Esophagus muscularis mucosa (tissue), 4 donors: ENCODE results near the gene CYBA. TPM values are rescaled to one million over a fixed set of nuclear protein-coding genes. Genes with fewer than 3 reads are reported as not detected.
"Not testable (repeated sequence)": the region's sequence is repeated elsewhere in the genome, so short reads cannot be mapped to it uniquely, and the experiment has no call there.

Experiments
- DNase-seq: peaks from one replicate; pipeline ENCODE4 v3.0.0-alpha.2; 2017; ENCODE audit errors: extremely low spot score
- H3K27ac ChIP-seq, 4 donors: fragments of 200-600 bp; sonication (generic); replicated peaks in 1 of 4; 1 replicate in 3 of 4; 2 replicates in 1 of 4; pipeline ENCODE4 v1.5.1; 2016 to 2019; ENCODE audit warnings: mild to moderate bottlenecking in 1 of 4
- H3K27me3 ChIP-seq, 4 donors: fragments of 200-600 bp; sonication (generic); one replicate each; pipeline versions ENCODE4 v1.5.1 to v1.6.0; 2016 to 2019
- H3K36me3 ChIP-seq, 4 donors: fragments of 200-600 bp; sonication (generic); one replicate each; pipeline ENCODE4 v1.5.1; 2016 to 2019
- H3K4me1 ChIP-seq, 4 donors: fragments of 200-600 bp; sonication (generic); one replicate each; pipeline ENCODE4 v1.5.1; 2016 to 2019
- H3K4me3 ChIP-seq, 4 donors: fragments of 200-600 bp; sonication (generic); 1 replicate in 2 of 4; 2 replicates in 2 of 4; pipeline ENCODE4 v1.5.1; 2016 to 2019; ENCODE audit warnings: mild to moderate bottlenecking in 4 of 4, moderate library complexity in 1 of 4
- H3K9me3 ChIP-seq, 4 donors: fragments of 200-600 bp; sonication (generic); 1 replicate in 3 of 4; 2 replicates in 1 of 4; pipeline ENCODE4 v1.5.1; 2016 to 2019
- EP300 ChIP-seq: sonication (generic); formaldehyde crosslinking; IDR thresholded peaks from one replicate; pipeline ENCODE4 v1.6.1; 2017; ENCODE audit warnings: antibody characterized with exemption
- POLR2A ChIP-seq: fragments of 450-650 bp; IDR thresholded peaks from one replicate; pipeline ENCODE4 v1.6.1; 2017; ENCODE audit warnings: antibody characterized with exemption, moderate library complexity, mild to moderate bottlenecking, low read depth
- POLR2AphosphoS5 ChIP-seq, 2 donors: sonication (generic); formaldehyde crosslinking; IDR thresholded peaks; one replicate each; pipeline ENCODE4 v1.6.1; 2017; ENCODE audit warnings: antibody characterized with exemption in 2 of 2
- WGBS: methylation state at CpG from one replicate; pipeline ENCODE4 v1.1.5; 2018; 5-methylcytosine and 5-hydroxymethylcytosine counted together
- intact Hi-C: fragments of 100-400 bp; cut with DNase I; formaldehyde crosslinking; loops from one replicate; pipeline ENCODE4 v1.15.1; 2023
- total RNA-seq, 4 donors: library from RNA; depleted of rRNA; stranded (reverse); fragments of >200 nt; gene quantifications; one replicate each; pipeline versions ENCODE4 v1.1.0 to v1.2.1, GENCODE V29; 2016
- TF ChIP-seq, protein P1 (sequence below), 3 experiments: fragments of 200-600 bp in 2 of 3; fragments of 450-650 bp in 1 of 3; sonication (generic) in 2 of 3; IDR thresholded peaks; one replicate each; pipeline ENCODE4 v1.5.1; 2017 to 2019; ENCODE audit warnings: antibody characterized with exemption in 3 of 3, mild to moderate bottlenecking in 2 of 3, moderate library complexity in 1 of 3

The CYBA gene
- total RNA-seq, 4 donors from 2014 or later, result 46.5 to 156 (median 99.2) TPM

DNA sequence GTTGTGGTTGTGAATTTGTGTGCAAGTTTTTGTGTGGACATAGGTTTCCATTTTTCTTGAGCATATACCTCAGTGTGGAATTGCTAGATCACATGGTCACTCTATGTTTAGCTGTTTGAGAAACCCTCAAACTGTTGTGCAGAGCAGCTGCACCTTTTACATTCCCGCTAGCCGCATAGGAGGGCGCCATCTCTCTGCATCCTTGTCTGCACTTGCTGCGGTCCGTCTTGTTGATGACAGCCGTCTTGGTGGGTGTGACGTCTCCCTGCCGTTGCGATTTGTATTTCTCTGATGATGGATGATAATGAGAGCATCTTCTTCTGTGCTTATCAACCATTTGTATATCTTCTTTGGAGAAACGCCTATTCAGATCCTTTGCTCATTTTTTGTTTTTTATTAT is 37.6 kb downstream of the CYBA start:
- no peak for DNase-seq
- Histone ChIP-seq H3K4me1 (peaks cover 0 to 17% (median 10%) of the 10 kb centered on the region in 4 donors), H3K36me3 (peaks cover 28 to 87% (median 67%) of the 10 kb centered on the region in 4 donors), H3K4me3 (no peak overlapping the region), H3K27me3 (no peaks in the 10 kb centered on the region), H3K9me3 (no peaks in the 10 kb centered on the region), H3K27ac (no peak overlapping the region)
- intact Hi-C loops, result no loop called here
- TF ChIP-seq POLR2A, result no peak
- 77% methylated on average over 10 of the region's 10 CpGs for WGBS

DNA sequence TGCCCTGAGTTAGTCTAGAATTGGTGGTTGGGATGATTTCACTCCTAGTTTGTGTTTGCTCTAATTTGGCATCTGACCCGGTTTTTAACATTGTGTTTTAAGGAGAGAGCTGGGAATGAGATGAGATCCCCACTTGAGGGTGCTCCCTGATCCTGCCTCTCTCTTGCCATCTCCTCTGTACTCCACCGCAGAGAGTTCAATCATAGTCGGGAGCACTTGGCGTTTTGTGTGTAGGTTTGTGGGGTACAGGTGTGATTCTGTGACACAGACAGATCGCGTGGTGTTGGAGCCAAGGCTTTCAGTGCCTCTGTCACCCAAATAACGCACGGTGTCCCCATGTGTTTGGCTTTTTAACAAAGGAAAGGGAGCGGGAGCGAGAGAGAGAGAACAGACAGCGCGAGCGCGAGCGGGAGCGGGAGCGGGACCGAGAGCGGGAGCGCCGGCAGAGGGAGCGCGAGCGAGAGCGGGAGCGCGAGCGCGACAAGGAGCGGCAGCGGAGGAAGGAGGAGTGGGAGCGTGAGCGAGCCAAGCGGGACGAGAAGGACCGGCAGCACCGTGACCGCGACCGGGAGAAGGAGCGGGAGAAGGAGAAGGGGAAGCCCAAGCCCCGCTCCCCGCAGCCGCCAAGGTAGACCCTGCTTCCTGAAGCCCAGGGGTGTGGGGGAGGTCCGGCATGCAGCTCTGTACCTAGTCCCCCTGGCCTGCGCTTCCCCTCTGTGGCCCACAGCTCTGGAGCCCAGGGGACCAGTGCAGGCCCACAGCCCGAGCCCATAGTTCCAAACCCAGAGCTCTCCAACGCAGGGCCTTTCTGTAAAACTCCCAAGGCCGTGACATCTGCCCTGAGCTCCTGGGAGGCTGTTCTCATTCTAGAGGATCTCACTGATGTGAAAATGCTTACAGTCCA is 39.7 kb downstream of the CYBA start:
- intact Hi-C loops, result no loop called here
- no peak for DNase-seq
- H3K4me1 ChIP-seq, result peaks cover 0 to 13% (median 7%) of the 10 kb centered on the region in 4 donors
- H3K4me3 ChIP-seq, result no peak overlapping the region
- no peaks in the 10 kb centered on the region for H3K27me3 ChIP-seq
- H3K9me3 ChIP-seq, result no peaks in the 10 kb centered on the region
- peaks cover 29 to 92% (median 68%) of the 10 kb centered on the region in 4 donors for H3K36me3 ChIP-seq
- no peak overlapping the region for H3K27ac ChIP-seq
- TF ChIP-seq EP300 (no peak), POLR2AphosphoS5 (IDR thresholded peaks at IDR 0.05) (no peak), POLR2A (no peak)
- TF ChIP-seq, protein P1, sequence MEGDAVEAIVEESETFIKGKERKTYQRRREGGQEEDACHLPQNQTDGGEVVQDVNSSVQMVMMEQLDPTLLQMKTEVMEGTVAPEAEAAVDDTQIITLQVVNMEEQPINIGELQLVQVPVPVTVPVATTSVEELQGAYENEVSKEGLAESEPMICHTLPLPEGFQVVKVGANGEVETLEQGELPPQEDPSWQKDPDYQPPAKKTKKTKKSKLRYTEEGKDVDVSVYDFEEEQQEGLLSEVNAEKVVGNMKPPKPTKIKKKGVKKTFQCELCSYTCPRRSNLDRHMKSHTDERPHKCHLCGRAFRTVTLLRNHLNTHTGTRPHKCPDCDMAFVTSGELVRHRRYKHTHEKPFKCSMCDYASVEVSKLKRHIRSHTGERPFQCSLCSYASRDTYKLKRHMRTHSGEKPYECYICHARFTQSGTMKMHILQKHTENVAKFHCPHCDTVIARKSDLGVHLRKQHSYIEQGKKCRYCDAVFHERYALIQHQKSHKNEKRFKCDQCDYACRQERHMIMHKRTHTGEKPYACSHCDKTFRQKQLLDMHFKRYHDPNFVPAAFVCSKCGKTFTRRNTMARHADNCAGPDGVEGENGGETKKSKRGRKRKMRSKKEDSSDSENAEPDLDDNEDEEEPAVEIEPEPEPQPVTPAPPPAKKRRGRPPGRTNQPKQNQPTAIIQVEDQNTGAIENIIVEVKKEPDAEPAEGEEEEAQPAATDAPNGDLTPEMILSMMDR (IDR thresholded peaks at IDR 0.05), result no peak
- WGBS, result 75% methylated on average over 49 of the region's 49 CpGs

DNA sequence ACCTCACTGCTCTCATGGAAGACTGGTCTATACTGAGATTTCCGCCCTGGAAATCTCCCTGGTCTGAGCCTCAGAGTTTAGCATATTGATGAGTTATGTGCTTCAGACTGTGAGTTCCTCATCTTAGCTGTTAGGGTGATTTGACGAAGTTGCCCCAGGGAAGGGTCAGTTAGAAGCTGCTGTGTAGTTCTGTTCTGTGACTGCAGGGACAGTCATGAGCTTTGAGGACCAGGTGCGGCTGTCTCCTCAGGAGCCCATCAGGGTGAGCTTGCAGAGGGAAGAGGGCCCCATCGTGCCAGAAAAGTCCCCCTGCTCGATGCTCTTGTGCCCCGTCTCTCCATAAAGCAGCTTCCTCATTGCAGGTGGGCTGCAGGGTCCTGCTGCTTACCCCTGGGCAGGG is 40.8 kb downstream of the CYBA start:
- Histone ChIP-seq H3K4me3 (no peak overlapping the region), H3K9me3 (no peaks in the 10 kb centered on the region), H3K27ac (no peak overlapping the region), H3K36me3 (peaks cover 35 to 92% (median 79%) of the 10 kb centered on the region in 4 donors), H3K27me3 (no peaks in the 10 kb centered on the region), H3K4me1 (peaks cover 0 to 6% (median 3%) of the 10 kb centered on the region in 4 donors)
- TF ChIP-seq, protein P1 (IDR thresholded peaks at IDR 0.05), result no peak
- TF ChIP-seq EP300 (no peak), POLR2AphosphoS5 (IDR thresholded peaks at IDR 0.05) (no peak), POLR2A (no peak)
- 91% methylated on average over 6 of the region's 6 CpGs for WGBS
- intact Hi-C loops, result no loop called here
- no peak for DNase-seq

DNA sequence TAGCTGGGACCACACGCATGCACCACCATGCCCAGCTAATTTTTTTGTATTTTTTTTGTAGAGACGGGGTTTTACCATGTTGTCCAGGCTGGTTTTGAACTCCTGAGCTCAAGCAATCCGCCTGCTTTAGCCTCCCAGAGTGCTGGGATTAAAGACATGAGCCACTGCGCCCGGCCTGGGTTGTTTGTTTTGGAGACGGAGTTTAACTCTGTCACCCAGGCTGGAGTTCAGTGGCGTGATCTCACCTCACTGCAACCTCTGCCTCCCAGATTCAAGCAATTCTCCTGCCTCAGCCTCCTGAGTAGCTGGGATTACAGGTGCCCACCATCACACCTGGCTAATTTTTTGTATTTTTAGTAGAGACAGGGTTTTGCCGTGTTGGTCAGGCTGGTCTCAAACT is 41.4 kb downstream of the CYBA start:
- H3K4me3 ChIP-seq, H3K4me1 ChIP-seq, H3K27me3 ChIP-seq, H3K27ac ChIP-seq, intact Hi-C loops, DNase-seq, H3K9me3 ChIP-seq: not testable (repeated sequence)
- H3K36me3 ChIP-seq, result peaks cover 35 to 95% (median 82%) of the 10 kb centered on the region in 4 donors
- 85% methylated on average over 8 of the region's 8 CpGs for WGBS

DNA sequence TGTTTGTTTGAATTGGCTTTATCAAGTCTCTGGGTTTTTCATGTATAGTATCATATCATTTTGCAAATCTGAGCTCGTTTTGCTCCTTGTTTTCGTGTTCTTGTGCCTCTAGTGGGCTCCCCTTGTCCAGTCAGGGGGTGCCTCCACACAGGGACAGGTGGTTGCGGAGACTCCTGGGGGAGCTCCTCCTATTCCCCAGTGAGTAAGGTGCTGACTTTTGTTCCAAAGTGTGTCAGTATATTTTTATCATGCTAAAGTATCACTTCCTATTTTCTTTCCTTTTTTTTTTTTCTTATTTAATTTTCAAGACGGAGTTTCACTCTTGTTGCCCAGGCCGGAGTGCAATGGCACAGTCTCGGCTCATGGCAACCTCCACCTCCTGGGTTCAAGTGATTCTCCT is 42.8 kb downstream of the CYBA start:
- no peak for DNase-seq
- Histone ChIP-seq H3K9me3 (no peaks in the 10 kb centered on the region), H3K4me3 (no peak overlapping the region), H3K27ac (no peak overlapping the region), H3K36me3 (peaks cover 35 to 96% (median 77%) of the 10 kb centered on the region in 4 donors), H3K4me1 (no peaks in the 10 kb centered on the region), H3K27me3 (no peaks in the 10 kb centered on the region)
- TF ChIP-seq POLR2A (no peak), EP300 (no peak), POLR2AphosphoS5 (IDR thresholded peaks at IDR 0.05) (no peak)
- TF ChIP-seq, protein P1 (IDR thresholded peaks at IDR 0.05), result no peak
- 85% methylated on average over 6 of the region's 6 CpGs for whole genome bisulfite sequencing
- intact Hi-C loops, result no loop called here
